VCaP (cell line): ENCODE results near the gene SLC38A6.

ENCODE experiments used
- H3K27ac ChIP-seq: fragments of 450-650 bp; 2 replicates; pipeline ENCODE4 v1.5.1; 2017
- CTCF ChIP-seq: fragments of 450-650 bp; conservative IDR thresholded peaks from 2 replicates; pipeline ENCODE4 v1.5.1; 2017; ENCODE audit warnings: mild to moderate bottlenecking, moderate library complexity

The SLC38A6 gene

GRCh38 chr14:61034416-61035120, 53.5 kb downstream of the SLC38A6 start:
- no peak overlapping the region for H3K27ac ChIP-seq
- no peak for TF ChIP-seq CTCF

GRCh38 chr14:61037215-61037614, 56.2 kb downstream of the SLC38A6 start:
- no peak overlapping the region; the same call in 1 of the 2 replicates for H3K27ac ChIP-seq
- TF ChIP-seq CTCF = no peak

- TF ChIP-seq CTCF = no peak
- peak overlapping the region; percentile 65 for H3K27ac ChIP-seq
Measured at GRCh38 chr14:61041704-61042103, 60.7 kb downstream of the SLC38A6 start.

- TF ChIP-seq CTCF = no peak
- peak overlapping the region; percentile 65 for H3K27ac ChIP-seq
Measured at GRCh38 chr14:61042220-61042619, 61.2 kb downstream of the SLC38A6 start.

GRCh38 chr14:61043506-61043905, 62.5 kb downstream of the SLC38A6 start:
- H3K27ac ChIP-seq = peak overlapping the region; percentile 65; the same call in 1 of the 2 replicates
- no peak for TF ChIP-seq CTCF

- H3K27ac ChIP-seq = no peak overlapping the region
- TF ChIP-seq CTCF = no peak
Measured at GRCh38 chr14:61047021-61047420, 66.0 kb downstream of the SLC38A6 start.

GRCh38 chr14:61048640-61049039, 67.6 kb downstream of the SLC38A6 start:
- TF ChIP-seq CTCF = no peak
- no peak overlapping the region for H3K27ac ChIP-seq
